HEK293 (cell line): ENCODE results near the gene ENAH.

ENCODE experiments used
- CTCF ChIA-PET: fragments of 350-600 bp; formaldehyde crosslinking; extraction: SDS; loops from one replicate; lab custom pipeline; 2021; ENCODE audit warnings: antibody characterized with exemption; lab: Yijun Ruan, JAX
- POLR2A ChIA-PET: fragments of 300-600 bp; formaldehyde crosslinking; extraction: SDS; loops from one replicate; lab custom pipeline; 2020; ENCODE audit warnings: antibody characterized with exemption, inconsistent platforms; lab: Yijun Ruan, JAX
- H3K27ac ChIP-seq: fragments of 200-500 bp; sonication (Bioruptor generic); 2 replicates; pipeline ENCODE4 v1.5.1; 2014; ENCODE audit warnings: low read depth, low read length, control low read depth, inconsistent platforms; ENCODE audit errors: extremely low read depth
- H3K36me3 ChIP-seq, 2 experiments: fragments of 200-500 bp in 1 of 2; sonication (Bioruptor generic) in 1 of 2; 1 replicate in 1 of 2; 2 replicates in 1 of 2; pipeline ENCODE4 v1.5.1; 2014 to 2017; ENCODE audit warnings: inconsistent platforms in 2 of 2, low read length in 2 of 2; ENCODE audit not compliant: control insufficient read depth in 2 of 2, insufficient read depth in 1 of 2
- H3K4me1 ChIP-seq: fragments of 200-500 bp; sonication (Bioruptor generic); 2 replicates; pipeline ENCODE4 v1.5.1; 2014; ENCODE audit warnings: mild to moderate bottlenecking, low read length, inconsistent platforms; ENCODE audit not compliant: control insufficient read depth, insufficient read depth
- H3K4me3 ChIP-seq: 2 replicates; pipeline ENCODE4 v1.5.1; 2011; ENCODE audit warnings: low read depth, mild to moderate bottlenecking, control low read depth, low read length, moderate library complexity
- H3K9me3 ChIP-seq: fragments of 200-500 bp; sonication (Bioruptor generic); 2 replicates; pipeline ENCODE4 v1.5.1; 2014; ENCODE audit warnings: low read depth, low read length, inconsistent platforms; ENCODE audit not compliant: control insufficient read depth, insufficient read depth
- BCL11A ChIP-seq: fragments of 450-650 bp; formaldehyde crosslinking; IDR thresholded peaks from 2 replicates; pipeline ENCODE4 v1.5.1; 2016; ENCODE audit warnings: low read depth, missing biosample characterization, missing genetic modification characterization
- EGR2 ChIP-seq: fragments of 450-650 bp; formaldehyde crosslinking; IDR thresholded peaks from 2 replicates; pipeline ENCODE4 v1.5.1; 2016; ENCODE audit warnings: low read depth, missing biosample characterization, missing genetic modification characterization
- GFI1B ChIP-seq: fragments of 450-650 bp; formaldehyde crosslinking; IDR thresholded peaks from 2 replicates; pipeline ENCODE4 v1.5.1; 2016; ENCODE audit warnings: missing biosample characterization, missing genetic modification characterization
- GLIS2 ChIP-seq: fragments of 450-650 bp; formaldehyde crosslinking; IDR thresholded peaks from 2 replicates; pipeline ENCODE4 v1.5.1; 2016; ENCODE audit warnings: missing biosample characterization, missing genetic modification characterization
- HOXD13 ChIP-seq: sonication (generic); formaldehyde crosslinking; IDR thresholded peaks from 2 replicates; pipeline ENCODE4 v1.8.0; 2022; ENCODE audit warnings: missing genetic modification reagents, borderline replicate concordance
- KLF7 ChIP-seq: fragments of 450-650 bp; formaldehyde crosslinking; IDR thresholded peaks from 2 replicates; pipeline ENCODE4 v1.5.1; 2016; ENCODE audit warnings: missing biosample characterization, missing genetic modification characterization, borderline replicate concordance
- MZF1 ChIP-seq: fragments of 450-650 bp; formaldehyde crosslinking; IDR thresholded peaks from 2 replicates; pipeline ENCODE4 v1.5.1; 2017; ENCODE audit warnings: missing biosample characterization, missing genetic modification characterization, borderline replicate concordance
- RBAK ChIP-seq: fragments of 450-650 bp; formaldehyde crosslinking; IDR thresholded peaks from 2 replicates; pipeline ENCODE4 v1.5.1; 2016; ENCODE audit warnings: missing biosample characterization, missing genetic modification characterization
- SETDB1 ChIP-seq: IDR thresholded peaks from one replicate; pipeline ENCODE4 v1.6.1; 2017; ENCODE audit warnings: mild to moderate bottlenecking, low read length, moderate library complexity, mixed read lengths; ENCODE audit not compliant: insufficient read length
- SP7 ChIP-seq: fragments of 450-650 bp; formaldehyde crosslinking; IDR thresholded peaks from 2 replicates; pipeline ENCODE4 v1.5.1; 2016; ENCODE audit warnings: missing biosample characterization, missing genetic modification characterization
- YY1 ChIP-seq: fragments of 450-650 bp; formaldehyde crosslinking; IDR thresholded peaks from 2 replicates; pipeline ENCODE4 v1.5.1; 2018; ENCODE audit warnings: missing biosample characterization, missing genetic modification characterization
- ZFP41 ChIP-seq: fragments of 450-650 bp; formaldehyde crosslinking; IDR thresholded peaks from 2 replicates; pipeline ENCODE4 v1.5.1; 2016; ENCODE audit warnings: missing biosample characterization, missing genetic modification characterization, borderline replicate concordance
- ZIC2 ChIP-seq: fragments of 450-650 bp; formaldehyde crosslinking; IDR thresholded peaks from 2 replicates; pipeline ENCODE4 v1.5.1; 2016; ENCODE audit warnings: missing biosample characterization, missing genetic modification characterization
- ZNF140 ChIP-seq: fragments of 450-650 bp; formaldehyde crosslinking; IDR thresholded peaks from 2 replicates; pipeline ENCODE4 v1.5.1; 2016; ENCODE audit warnings: missing biosample characterization, missing genetic modification characterization
- ZNF354C ChIP-seq: fragments of 450-650 bp; formaldehyde crosslinking; IDR thresholded peaks from 2 replicates; pipeline ENCODE4 v1.5.1; 2016; ENCODE audit warnings: missing biosample characterization, missing genetic modification characterization, low read depth, borderline replicate concordance
- ZNF48 ChIP-seq: fragments of 450-650 bp; formaldehyde crosslinking; IDR thresholded peaks from 2 replicates; pipeline ENCODE4 v1.5.1; 2016; ENCODE audit warnings: missing biosample characterization, missing genetic modification characterization
- ZNF585B ChIP-seq: fragments of 450-650 bp; formaldehyde crosslinking; IDR thresholded peaks from 2 replicates; pipeline ENCODE4 v1.5.1; 2016; ENCODE audit warnings: missing biosample characterization, missing genetic modification characterization
- ZNF596 ChIP-seq: fragments of 450-650 bp; IDR thresholded peaks from 2 replicates; pipeline ENCODE4 v1.5.0; 2018; ENCODE audit warnings: missing biosample characterization, mild to moderate bottlenecking, missing genetic modification characterization, moderate library complexity
- ZNF600 ChIP-seq: fragments of 450-650 bp; formaldehyde crosslinking; IDR thresholded peaks from 2 replicates; pipeline ENCODE4 v1.5.1; 2016; ENCODE audit warnings: missing biosample characterization, missing genetic modification characterization
- ZNF639 ChIP-seq: fragments of 450-650 bp; formaldehyde crosslinking; IDR thresholded peaks from 2 replicates; pipeline ENCODE4 v1.5.1; 2016; ENCODE audit warnings: missing biosample characterization, missing genetic modification characterization
- ZNF645 ChIP-seq: fragments of 450-650 bp; formaldehyde crosslinking; IDR thresholded peaks from 2 replicates; pipeline ENCODE4; 2016; ENCODE audit warnings: missing biosample characterization, missing genetic modification characterization
- ZNF670 ChIP-seq: fragments of 450-650 bp; formaldehyde crosslinking; IDR thresholded peaks from 2 replicates; pipeline ENCODE4 v1.5.1; 2016; ENCODE audit warnings: missing biosample characterization, missing genetic modification characterization, low read depth
- ZNF677 ChIP-seq: fragments of 450-650 bp; IDR thresholded peaks from 2 replicates; pipeline ENCODE4 v1.5.0; 2018; ENCODE audit warnings: missing biosample characterization, mild to moderate bottlenecking, missing genetic modification characterization, moderate library complexity
- ZNF701 ChIP-seq: fragments of 450-650 bp; formaldehyde crosslinking; IDR thresholded peaks from 2 replicates; pipeline ENCODE4 v1.5.1; 2016; ENCODE audit warnings: missing biosample characterization, missing genetic modification characterization
- ZNF777 ChIP-seq: fragments of 450-650 bp; formaldehyde crosslinking; IDR thresholded peaks from 2 replicates; pipeline ENCODE4 v1.5.1; 2017; ENCODE audit warnings: missing biosample characterization, missing genetic modification characterization, borderline replicate concordance
- ZNF830 ChIP-seq: fragments of 450-650 bp; IDR thresholded peaks from 2 replicates; pipeline ENCODE4 v1.5.0; 2018; ENCODE audit warnings: missing biosample characterization, missing genetic modification characterization, low read depth, mild to moderate bottlenecking, moderate library complexity
- ZSCAN30 ChIP-seq: fragments of 450-650 bp; IDR thresholded peaks from 2 replicates; pipeline ENCODE4 v1.5.1; 2018; ENCODE audit warnings: missing biosample characterization, mild to moderate bottlenecking, missing genetic modification characterization, moderate library complexity

The ENAH gene

DNA sequence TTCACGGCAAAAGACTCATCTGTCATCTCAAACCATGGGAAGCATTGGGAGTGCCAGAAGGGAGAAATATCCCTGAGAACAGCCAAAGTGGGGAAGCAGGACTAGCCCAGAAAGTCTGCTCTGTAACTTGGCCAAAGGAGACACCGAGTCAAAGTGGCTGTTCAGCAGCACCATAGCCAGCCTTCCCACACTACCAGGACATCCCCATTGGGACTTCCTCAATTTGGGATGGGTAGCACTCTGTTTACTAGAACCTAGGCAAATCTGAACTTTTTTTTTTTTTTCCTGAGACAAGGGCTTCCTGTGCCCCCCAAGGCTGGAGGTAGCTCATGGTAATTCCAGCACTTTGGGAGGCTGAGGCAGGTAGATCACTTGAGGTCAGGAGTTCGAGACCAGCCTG is 93.0 kb downstream of the ENAH start:
- no peaks in the 10 kb centered on the region for H3K4me1 ChIP-seq
- H3K36me3 ChIP-seq: peaks cover 21 to 27% of the 10 kb centered on the region in 2 experiments
- H3K27ac ChIP-seq: no peak overlapping the region
- CTCF ChIA-PET: interaction anchor here (0.7 to 2.0 kb wide), 5 partner anchors 13 to 85 kb away, joined by 3 to 8 read pairs (median 3); no protein-coding TSS in a partner anchor
- H3K9me3 ChIP-seq: no peaks in the 10 kb centered on the region
- TF ChIP-seq ZNF585B (tag by site-specific recombination) (no peak), ZNF777 (no peak), MZF1 (tag by site-specific recombination) (no peak), ZFP41 (tag by site-specific recombination) (no peak), ZNF596 (tag by site-specific recombination) (no peak), ZNF677 (tag by site-specific recombination) (no peak), ZNF48 (tag by site-specific recombination) (no peak), GFI1B (tag by site-specific recombination) (no peak), YY1 (tag by site-specific recombination) (no peak), ZNF140 (tag by site-specific recombination) (no peak), ZNF645 (tag by site-specific recombination) (no peak), EGR2 (no peak), ZIC2 (tag by site-specific recombination) (no peak), KLF7 (tag by site-specific recombination) (no peak), GLIS2 (no peak), ZNF600 (tag by site-specific recombination) (no peak), ZNF830 (no peak)
- H3K4me3 ChIP-seq: no peak overlapping the region
- POLR2A ChIA-PET: interaction anchor here (0.7 to 1.2 kb wide), 3 partner anchors 10 to 176 kb away, joined by 3 to 4 read pairs (median 4); no protein-coding TSS in a partner anchor

- no peaks in the 10 kb centered on the region for H3K9me3 ChIP-seq
- CTCF ChIA-PET: interaction anchor here (0.7 to 2.0 kb wide), 2 partner anchors 39 to 84 kb away, joined by 3 to 8 read pairs; no protein-coding TSS in a partner anchor
- H3K27ac ChIP-seq: no peak overlapping the region
- H3K4me3 ChIP-seq: no peak overlapping the region
- TF ChIP-seq HOXD13 (CRISPR knock-in tag) (no peak), GFI1B (tag by site-specific recombination) (no peak), ZSCAN30 (tag by site-specific recombination) (no peak), RBAK (tag by site-specific recombination) (no peak), ZNF670 (tag by site-specific recombination) (no peak)
- peaks cover 24 to 25% of the 10 kb centered on the region in 2 experiments for H3K36me3 ChIP-seq
- POLR2A ChIA-PET: interaction anchor here (0.9 kb wide), 1 partner anchor 177 kb away, joined by 3 read pairs; no protein-coding TSS in a partner anchor
- no peaks in the 10 kb centered on the region for H3K4me1 ChIP-seq
These were observed 93.6 kb downstream of the ENAH start for GRCh38 chr1:225559326-225559725.

DNA sequence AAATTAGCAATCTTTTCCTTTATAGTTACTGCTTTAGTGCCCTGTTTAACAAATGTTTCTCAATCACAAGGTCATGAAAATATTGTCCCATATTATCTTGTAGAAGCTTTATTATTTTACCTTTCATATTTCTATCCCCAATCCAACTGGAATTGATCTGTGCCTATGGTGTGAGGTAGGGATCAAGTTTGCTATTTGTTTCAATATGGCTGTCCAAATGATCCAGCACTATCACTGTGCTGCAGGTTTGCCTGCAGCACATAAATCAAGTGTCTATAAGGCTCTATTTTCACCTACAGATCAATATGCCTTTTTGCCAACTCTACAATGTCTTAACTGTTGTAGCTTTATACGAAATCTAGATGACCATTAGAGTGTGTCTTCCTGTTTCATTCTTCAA is 96.2 kb downstream of the ENAH start:
- POLR2A ChIA-PET: interaction anchor here (0.8 to 1.1 kb wide), 3 partner anchors 11 to 221 kb away, joined by 3 to 4 read pairs (median 3); no protein-coding TSS in a partner anchor
- H3K36me3 ChIP-seq: peaks cover 18 to 23% of the 10 kb centered on the region in 2 experiments
- CTCF ChIA-PET: interaction anchor here (0.6 to 3.1 kb wide), 14 partner anchors 8 to 277 kb away, joined by 3 to 15 read pairs (median 3); partner anchors contain the start of gene SRP9
- TF ChIP-seq ZNF639 (tag by site-specific recombination) (no peak), SETDB1 (peak; percentile 92), BCL11A (tag by site-specific recombination) (no peak), SP7 (no peak), ZNF354C (tag by site-specific recombination) (no peak), ZNF701 (no peak)

More for the DNA sequence above, 96.2 kb downstream of the ENAH start:
- Histone ChIP-seq H3K4me1 (no peaks in the 10 kb centered on the region), H3K27ac (no peak overlapping the region), H3K4me3 (no peak overlapping the region), H3K9me3 (no peaks in the 10 kb centered on the region)
